Mononuclear cell (primary cell): ENCODE measurements around the gene EFEMP2. TPM values are rescaled to one million over a fixed set of nuclear protein-coding genes. Genes with fewer than 3 reads are reported as not detected.

ENCODE experiments used
- H3K27me3 ChIP-seq: 2 replicates; pipeline ENCODE4 v1.6.0; 2011; ENCODE audit warnings: low read length, control low read depth; ENCODE audit not compliant: insufficient read depth
- H3K4me1 ChIP-seq: 2 replicates; pipeline ENCODE4 v1.5.1; 2011; ENCODE audit warnings: mild to moderate bottlenecking, low read length, control low read depth; ENCODE audit not compliant: insufficient read depth
- H3K4me3 ChIP-seq: 2 replicates; pipeline ENCODE4 v1.5.1; 2011; ENCODE audit warnings: mild to moderate bottlenecking, low read length, moderate library complexity
- H3K9me3 ChIP-seq: 2 replicates; pipeline ENCODE4 v1.5.1; 2011; ENCODE audit warnings: low read depth, mild to moderate bottlenecking, control low read depth, low read length
- total RNA-seq: library from RNA; depleted of rRNA; stranded (reverse); fragments of >200 nt; gene quantifications from one replicate; pipeline ENCODE4 v1.2.3, GENCODE V29; 2012

Gene EFEMP2
- total RNA-seq, 1 donor, result 1.3 TPM

DNA sequence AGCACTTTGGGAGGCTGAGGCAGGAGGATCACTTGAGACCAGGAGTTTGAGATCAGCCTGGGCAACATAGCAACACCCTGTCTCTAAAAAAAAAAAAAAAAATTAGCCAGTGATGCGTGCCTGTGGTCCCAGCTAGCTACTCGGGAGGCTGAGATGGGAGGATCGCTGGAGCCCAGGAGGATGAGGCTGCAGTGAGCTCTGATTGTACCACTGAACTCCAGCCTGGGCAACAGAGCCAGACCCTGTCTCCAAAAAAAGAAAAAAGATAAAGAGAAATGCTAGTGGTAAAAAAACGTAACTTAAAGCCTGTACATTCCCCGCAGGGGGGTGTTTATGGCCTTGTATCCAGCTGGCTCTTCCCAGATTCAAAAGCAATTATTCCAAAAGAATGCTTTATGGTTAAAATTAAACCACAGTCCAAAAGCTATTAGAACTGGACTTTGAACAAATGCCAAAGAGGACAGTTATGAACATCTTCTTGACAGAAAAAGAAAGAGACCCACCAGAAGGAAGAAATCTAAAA, 55.2 kb downstream of the EFEMP2 start:
- H3K27me3 ChIP-seq, result no peaks in the 10 kb centered on the region
- H3K4me1 ChIP-seq, result peaks cover 24% of the 10 kb centered on the region
- peak overlapping the region; percentile 55 for H3K4me3 ChIP-seq
- H3K9me3 ChIP-seq, result no peaks in the 10 kb centered on the region

DNA sequence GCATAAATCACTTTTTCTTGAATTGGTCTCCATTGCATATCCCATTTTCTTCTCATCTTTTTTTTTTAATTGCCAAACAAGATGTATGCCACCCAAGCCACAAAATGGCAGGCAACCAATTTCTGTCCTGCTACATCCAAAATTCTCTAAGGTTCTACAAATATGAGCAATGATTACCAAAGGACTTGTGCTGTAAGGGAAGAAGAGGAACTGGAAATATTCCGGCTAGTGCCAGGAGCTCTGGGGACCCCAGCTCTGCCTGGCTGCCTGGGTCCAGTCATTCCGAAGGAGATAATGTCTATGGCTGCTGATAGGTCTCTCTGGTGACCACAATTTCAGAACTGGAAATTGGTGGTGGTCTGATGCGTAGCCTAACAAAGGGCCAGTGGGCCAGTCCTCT, 55.9 kb downstream of the EFEMP2 start:
- Histone ChIP-seq H3K4me1 (peaks cover 31% of the 10 kb centered on the region), H3K4me3 (no peak overlapping the region)

More for the DNA sequence above, 55.9 kb downstream of the EFEMP2 start:
- Histone ChIP-seq H3K27me3 (no peaks in the 10 kb centered on the region), H3K9me3 (no peaks in the 10 kb centered on the region)

Other genes starting within 250 kb of the EFEMP2 start
- 75.2 TPM for gene SIPA1, start 234.7 kb downstream of the EFEMP2 start, total RNA-seq
- 107 TPM for gene RELA, start 209.9 kb downstream of the EFEMP2 start, total RNA-seq
- gene KAT5, start 160.5 kb downstream of the EFEMP2 start, total RNA-seq, result 38.0 TPM
- 26.4 TPM for gene RNASEH2C, start 152.0 kb downstream of the EFEMP2 start, total RNA-seq
- gene AP5B1, start 91.8 kb downstream of the EFEMP2 start, total RNA-seq, result 26.7 TPM
- gene OVOL1, start 85.7 kb downstream of the EFEMP2 start, total RNA-seq, result not detected
- gene SNX32, start 38.8 kb downstream of the EFEMP2 start, total RNA-seq, result not detected
- 731 TPM for gene CFL1, start 14.6 kb downstream of the EFEMP2 start, total RNA-seq
- 17.3 TPM for gene MUS81, start 12.4 kb downstream of the EFEMP2 start, total RNA-seq
- gene CTSW, start 7.0 kb upstream of the EFEMP2 start, total RNA-seq, result 130 TPM
- 40.3 TPM for gene FIBP, start 15.7 kb upstream of the EFEMP2 start, total RNA-seq
- gene CCDC85B, start 17.9 kb upstream of the EFEMP2 start, total RNA-seq, result 22.5 TPM
- 4.0 TPM for gene FOSL1, start 27.6 kb upstream of the EFEMP2 start, total RNA-seq
- gene C11orf68, start 46.3 kb upstream of the EFEMP2 start, total RNA-seq, result 7.6 TPM
- gene DRAP1, start 46.6 kb upstream of the EFEMP2 start, total RNA-seq, result 65.6 TPM
- 0.10 TPM for gene TSGA10IP, start 72.7 kb upstream of the EFEMP2 start, total RNA-seq
- 41.6 TPM for gene SART1, start 88.9 kb upstream of the EFEMP2 start, total RNA-seq
- gene EIF1AD, start 129.4 kb upstream of the EFEMP2 start, total RNA-seq, result 83.2 TPM
- 7.6 TPM for gene BANF1, start 129.7 kb upstream of the EFEMP2 start, total RNA-seq
- gene CST6, start 139.2 kb upstream of the EFEMP2 start, total RNA-seq, result not detected
- gene CATSPER1, start 153.7 kb upstream of the EFEMP2 start, total RNA-seq, result 1.0 TPM
- not detected for gene GAL3ST3, start 176.4 kb upstream of the EFEMP2 start, total RNA-seq
- gene SF3B2, start 179.6 kb upstream of the EFEMP2 start, total RNA-seq, result 135 TPM
- gene PACS1, start 197.5 kb upstream of the EFEMP2 start, total RNA-seq, result 66.7 TPM